Endodermal cell (in vitro differentiated cells): ENCODE results near the gene RNF44. TPM values are rescaled to one million over a fixed set of nuclear protein-coding genes. Genes with fewer than 3 reads are reported as not detected.

Experiments used
- DNase-seq: peaks from one replicate; pipeline ENCODE4 v3.0.0-alpha.2; 2017
- H3K27ac ChIP-seq: 2 replicates; pipeline ENCODE4 v1.5.1; 2013; ENCODE audit warnings: mild to moderate bottlenecking, low read depth, low read length, moderate library complexity
- H3K27me3 ChIP-seq: 2 replicates; pipeline ENCODE4 v1.6.1; 2013; ENCODE audit warnings: mild to moderate bottlenecking, low read length, moderate library complexity; ENCODE audit not compliant: insufficient read depth, control insufficient read depth, poor library complexity, severe bottlenecking
- H3K36me3 ChIP-seq: 2 replicates; pipeline ENCODE4 v1.7.0; 2013; ENCODE audit warnings: mild to moderate bottlenecking, low read length, moderate library complexity; ENCODE audit not compliant: control insufficient read depth, insufficient read depth
- H3K4me1 ChIP-seq: one replicate; pipeline ENCODE4 v1.7.0; 2013; ENCODE audit warnings: low read length; ENCODE audit not compliant: control insufficient read depth, insufficient read depth
- H3K4me3 ChIP-seq: 2 replicates; pipeline ENCODE4 v1.5.1; 2013; ENCODE audit warnings: mild to moderate bottlenecking, low read length, moderate library complexity
- H3K9ac ChIP-seq: 2 replicates; pipeline ENCODE4 v1.6.1; 2013; ENCODE audit warnings: mild to moderate bottlenecking, low read length, moderate library complexity; ENCODE audit not compliant: poor library complexity, severe bottlenecking; ENCODE audit errors: extremely low read depth
- H3K9me3 ChIP-seq: 2 replicates; pipeline ENCODE4 v1.6.1; 2013; ENCODE audit warnings: mild to moderate bottlenecking, low read length, moderate library complexity; ENCODE audit not compliant: control insufficient read depth
- H3K27ac Mint-ChIP-seq: 2 replicates; pipeline ENCODE4 v1.8.0; 2020; ENCODE audit warnings: mixed read lengths
- H3K27me3 Mint-ChIP-seq: 2 replicates; pipeline ENCODE4 v1.8.0; 2021; ENCODE audit warnings: mild to moderate bottlenecking, mixed read lengths; ENCODE audit not compliant: insufficient read depth
- H3K36me3 Mint-ChIP-seq: 2 replicates; pipeline ENCODE4 v1.8.0; 2020; ENCODE audit warnings: low read depth, mixed read lengths
- H3K4me1 Mint-ChIP-seq: 2 replicates; pipeline ENCODE4 v1.8.0; 2020; ENCODE audit warnings: mixed read lengths
- H3K4me3 Mint-ChIP-seq: 2 replicates; pipeline ENCODE4 v1.8.0; 2020; ENCODE audit warnings: mild to moderate bottlenecking, moderate library complexity, mixed read lengths
- H3K9me3 Mint-ChIP-seq: 2 replicates; pipeline ENCODE4 v1.8.0; 2020; ENCODE audit warnings: mild to moderate bottlenecking, mixed read lengths
- WGBS, 2 experiments: methylation state at CpG; one replicate each; pipeline versions ENCODE4 v1.1.5 to v1.1.7; 2013; ENCODE audit warnings: missing lambda C conversion rate in 2 of 2, mixed read lengths in 1 of 2; ENCODE audit not compliant: insufficient coverage in 1 of 2, insufficient read length in 1 of 2; 5-methylcytosine and 5-hydroxymethylcytosine counted together
- total RNA-seq, 2 donors: library from RNA; stranded (reverse); fragmentation: NEBNext Ultra II Directional in 1 of 2; extraction: Animal tissue kit (Norgen Biotek cat#: 25700) in 1 of 2; gene quantifications; 2 replicates in 1 of 2; 3 replicates in 1 of 2; pipeline ENCODE4 v1.2.1, GENCODE V29; 2021
- TF ChIP-seq, protein P1 (sequence below): fragments of 200-600 bp; sonication (generic); conservative IDR thresholded peaks from 2 replicates; pipeline ENCODE4 v1.5.0; 2021; ENCODE audit warnings: antibody characterized with exemption, mild to moderate bottlenecking

Gene RNF44
- total RNA-seq, 2 donors from 2014 or later, result 150 to 173 TPM

DNA sequence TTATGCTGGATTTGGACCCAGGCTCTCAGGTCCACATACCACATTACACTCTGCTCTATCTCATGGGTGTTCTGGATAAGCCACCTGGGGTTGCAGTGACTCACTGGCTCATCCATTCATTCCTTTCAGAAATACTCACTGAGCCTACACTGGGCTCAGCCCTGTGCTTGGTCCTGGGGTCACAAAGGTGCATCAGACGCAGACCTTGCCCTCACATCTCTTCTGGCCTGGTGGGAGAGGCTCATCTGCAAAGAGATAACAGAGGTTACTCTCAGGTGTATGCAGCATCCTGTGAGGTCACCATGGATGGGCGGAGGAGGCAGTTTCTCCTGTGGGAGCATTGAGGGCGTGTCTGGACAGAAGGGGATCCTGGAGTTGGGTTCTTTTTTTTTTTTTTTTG, 24.1 kb upstream of the RNF44 start:
- no peaks in the 10 kb centered on the region for H3K9me3 ChIP-seq
- no peak for DNase-seq
- no peak overlapping the region for H3K4me3 Mint-ChIP-seq
- H3K4me1 Mint-ChIP-seq, result peaks cover 7% of the 10 kb centered on the region
- H3K27me3 Mint-ChIP-seq, result no peaks in the 10 kb centered on the region
- H3K27me3 ChIP-seq, result no peaks in the 10 kb centered on the region
- H3K4me3 ChIP-seq, result no peak overlapping the region
- no peaks in the 10 kb centered on the region for H3K36me3 ChIP-seq
- H3K27ac ChIP-seq, result no peak overlapping the region
- H3K9ac ChIP-seq, result no peak overlapping the region
- TF ChIP-seq, protein P1, sequence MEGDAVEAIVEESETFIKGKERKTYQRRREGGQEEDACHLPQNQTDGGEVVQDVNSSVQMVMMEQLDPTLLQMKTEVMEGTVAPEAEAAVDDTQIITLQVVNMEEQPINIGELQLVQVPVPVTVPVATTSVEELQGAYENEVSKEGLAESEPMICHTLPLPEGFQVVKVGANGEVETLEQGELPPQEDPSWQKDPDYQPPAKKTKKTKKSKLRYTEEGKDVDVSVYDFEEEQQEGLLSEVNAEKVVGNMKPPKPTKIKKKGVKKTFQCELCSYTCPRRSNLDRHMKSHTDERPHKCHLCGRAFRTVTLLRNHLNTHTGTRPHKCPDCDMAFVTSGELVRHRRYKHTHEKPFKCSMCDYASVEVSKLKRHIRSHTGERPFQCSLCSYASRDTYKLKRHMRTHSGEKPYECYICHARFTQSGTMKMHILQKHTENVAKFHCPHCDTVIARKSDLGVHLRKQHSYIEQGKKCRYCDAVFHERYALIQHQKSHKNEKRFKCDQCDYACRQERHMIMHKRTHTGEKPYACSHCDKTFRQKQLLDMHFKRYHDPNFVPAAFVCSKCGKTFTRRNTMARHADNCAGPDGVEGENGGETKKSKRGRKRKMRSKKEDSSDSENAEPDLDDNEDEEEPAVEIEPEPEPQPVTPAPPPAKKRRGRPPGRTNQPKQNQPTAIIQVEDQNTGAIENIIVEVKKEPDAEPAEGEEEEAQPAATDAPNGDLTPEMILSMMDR, result no peak
- no peak overlapping the region for H3K27ac Mint-ChIP-seq
- WGBS, 2 experiments, result 89% methylated on average over 3 of the region's 3 CpGs; no CpG with 5 or more reads in 1 of the 2 experiments
- peaks cover 11% of the 10 kb centered on the region for H3K9me3 Mint-ChIP-seq
- no peaks in the 10 kb centered on the region for H3K36me3 Mint-ChIP-seq
- H3K4me1 ChIP-seq, result peaks cover 6% of the 10 kb centered on the region

DNA sequence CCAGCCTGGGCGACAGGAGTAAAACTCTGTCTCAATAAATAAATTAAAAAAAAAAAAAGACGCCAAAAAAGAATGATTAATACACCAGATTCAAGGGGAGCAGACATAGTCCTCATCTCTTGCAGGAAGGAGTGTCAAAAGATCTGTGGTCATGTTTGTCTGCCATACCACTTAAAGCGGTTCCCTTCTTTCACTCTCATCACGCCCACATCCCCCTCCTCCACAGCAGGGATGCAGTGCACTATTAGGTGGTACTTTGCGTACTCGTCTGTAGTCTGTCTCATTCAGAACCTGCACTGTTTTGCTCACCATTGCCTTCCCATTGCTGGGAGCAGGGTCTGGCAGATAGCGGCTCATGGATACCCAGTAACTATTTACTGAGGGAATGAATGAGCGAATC, 23.2 kb upstream of the RNF44 start:
- H3K9ac ChIP-seq, result no peak overlapping the region
- H3K9me3 ChIP-seq, result no peaks in the 10 kb centered on the region
- peak; percentile 35 for DNase-seq
- no peaks in the 10 kb centered on the region for H3K36me3 ChIP-seq
- no peak overlapping the region for H3K4me3 ChIP-seq
- WGBS, 2 experiments, result 92 to 96% methylated on average over 7 of the region's 8 CpGs
- Mint-ChIP-seq H3K4me1 (no peaks in the 10 kb centered on the region), H3K9me3 (peaks cover 4% of the 10 kb centered on the region), H3K27ac (no peak overlapping the region), H3K4me3 (no peak overlapping the region), H3K36me3 (no peaks in the 10 kb centered on the region), H3K27me3 (no peaks in the 10 kb centered on the region)
- TF ChIP-seq, protein P1, result no peak
- no peak overlapping the region for H3K27ac ChIP-seq
- no peaks in the 10 kb centered on the region for H3K27me3 ChIP-seq
- H3K4me1 ChIP-seq, result peaks cover 2% of the 10 kb centered on the region

DNA sequence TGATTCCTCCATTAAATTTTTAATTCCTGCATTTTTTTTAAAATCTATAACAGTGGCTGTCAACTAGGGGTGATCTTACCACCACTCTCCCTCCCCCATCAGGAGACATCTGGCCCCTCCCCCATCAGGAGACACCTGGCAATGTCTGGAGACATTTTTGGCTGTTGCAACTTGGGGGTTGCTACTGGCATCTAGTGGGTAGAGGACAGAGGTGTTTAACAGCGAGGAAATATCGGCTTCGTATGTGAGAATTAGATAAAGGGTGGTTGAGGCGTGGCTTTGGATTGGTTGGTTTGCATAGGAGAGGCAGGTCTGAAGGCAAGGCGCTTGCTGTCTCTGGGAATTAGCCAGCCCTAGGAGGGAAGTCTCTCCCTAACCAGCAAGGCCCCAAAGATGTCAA, 22.5 kb upstream of the RNF44 start:
- H3K4me3 Mint-ChIP-seq, result no peak overlapping the region
- Histone ChIP-seq H3K9me3 (no peaks in the 10 kb centered on the region), H3K27ac (no peak overlapping the region), H3K4me1 (no peaks in the 10 kb centered on the region), H3K27me3 (no peaks in the 10 kb centered on the region), H3K36me3 (no peaks in the 10 kb centered on the region), H3K4me3 (no peak overlapping the region), H3K9ac (no peak overlapping the region)
- H3K27ac Mint-ChIP-seq, result no peak overlapping the region
- H3K36me3 Mint-ChIP-seq, result no peaks in the 10 kb centered on the region
- peaks cover 4% of the 10 kb centered on the region for H3K9me3 Mint-ChIP-seq
- TF ChIP-seq, protein P1, result no peak
- H3K4me1 Mint-ChIP-seq, result no peaks in the 10 kb centered on the region
- H3K27me3 Mint-ChIP-seq, result no peaks in the 10 kb centered on the region
- WGBS, 2 experiments, result 75 to 87% methylated on average over 4 to 5 of the region's 5 CpGs
- peak; percentile 48 for DNase-seq
